K562 (cell line): Measurements from ENCODE around the gene CMIP. TPM values are rescaled to one million over a fixed set of nuclear protein-coding genes. Genes with fewer than 3 reads are reported as not detected.
A peak's percentile ranks its signal among the peaks of the same experiment; 100 is the strongest.

Experiments used
- ATAC-seq: fragments of 200-7000 bp; cut with Tn5 transposase; 3 replicates; pipeline ENCODE4 v1.9.1; 2020; ENCODE audit warnings: moderate library complexity
- BruUV-seq: library from RNA; stranded (reverse); fragments of 400-500 nt; replicated peaks from 2 replicates; lab custom pipeline; 2021; lab: Mats Ljungman, UMichigan
- CTCF ChIA-PET: fragments of 300-600 bp; formaldehyde crosslinking; extraction: SDS; loops from one replicate; lab custom pipeline; 2021; ENCODE audit warnings: low intra/inter-chr PET ratio; lab: Yijun Ruan, JAX
- POLR2A ChIA-PET: fragments of 300-600, 350-650 bp; sonication (Branson Sonifier 250); formaldehyde crosslinking; extraction: SDS; loops from one replicate; lab custom pipeline; 2021; ENCODE audit warnings: antibody characterized with exemption, inconsistent platforms; lab: Yijun Ruan, JAX
- DNase-seq, 4 experiments: peaks; one replicate each; pipeline versions ENCODE4 v3.0.0 to v3.0.0-alpha.2; 2011 to 2018; ENCODE audit warnings: low spot score in 3 of 4, mixed read lengths in 3 of 4; ENCODE audit errors: extremely low read depth in 1 of 4
- FAIRE-seq: peaks from 2 replicates; lab custom pipeline; 2011; peaks lifted over from hg19 to GRCh38; lab: Jason Lieb, UNC
- H2AFZ ChIP-seq: 2 replicates; pipeline ENCODE4 v1.6.0; 2011; ENCODE audit warnings: low read depth, low read length, control low read depth, inconsistent platforms
- H3K27ac ChIP-seq: fragments of 200-600 bp; 3 replicates; pipeline ENCODE4 v1.8.0; 2011; ENCODE audit warnings: low read depth, mild to moderate bottlenecking, control low read depth, inconsistent platforms, low read length, moderate library complexity, mixed read lengths; ENCODE audit errors: extremely low read depth
- H3K27me3 ChIP-seq, 2 experiments: fragments of 300-600 bp in 1 of 2; 2 replicates in 1 of 2; 3 replicates in 1 of 2; pipeline versions ENCODE4 v1.6.0 to v1.8.0; 2011; ENCODE audit warnings: inconsistent platforms in 2 of 2, low read length in 2 of 2, mild to moderate bottlenecking in 1 of 2, mixed read lengths in 1 of 2, moderate library complexity in 1 of 2; ENCODE audit not compliant: control insufficient read depth in 2 of 2, insufficient read depth in 2 of 2
- H3K36me3 ChIP-seq: fragments of 300-600 bp; 3 replicates; pipeline ENCODE4 v1.8.0; 2011; ENCODE audit warnings: mild to moderate bottlenecking, low read length, inconsistent platforms; ENCODE audit not compliant: control insufficient read depth, insufficient read depth
- H3K4me1 ChIP-seq, 2 experiments: fragments of 200-600 bp in 1 of 2; replicated peaks in 1 of 2; 2 replicates in 1 of 2; 3 replicates in 1 of 2; pipeline versions ENCODE4 v1.5.1 to v1.8.0; 2011; ENCODE audit warnings: inconsistent platforms in 2 of 2, low read length in 2 of 2, mild to moderate bottlenecking in 1 of 2, mixed read lengths in 1 of 2, moderate library complexity in 1 of 2; ENCODE audit not compliant: control insufficient read depth in 2 of 2, insufficient read depth in 2 of 2
- H3K4me2 ChIP-seq: 2 replicates; pipeline ENCODE4 v1.6.1; 2011; ENCODE audit warnings: low read length, control low read depth, inconsistent platforms, mixed read lengths; ENCODE audit not compliant: insufficient read depth
- H3K4me3 ChIP-seq: fragments of 200-600 bp; sonication (generic), shearing (Covaris generic); 2 replicates; pipeline ENCODE4 v1.5.1; 2016; ENCODE audit warnings: control low read depth, inconsistent platforms
- H3K79me2 ChIP-seq: fragments of 200-600 bp; 3 replicates; pipeline ENCODE4 v1.8.0; 2011; ENCODE audit warnings: low read length, inconsistent platforms; ENCODE audit not compliant: control insufficient read depth, insufficient read depth
- H3K9ac ChIP-seq, 2 experiments: 2 replicates each; pipeline versions ENCODE4 v1.6.0 to v1.6.1; 2011; ENCODE audit warnings: low read depth in 2 of 2, low read length in 2 of 2, control low read depth in 1 of 2, inconsistent platforms in 1 of 2, mild to moderate bottlenecking in 1 of 2, mixed read lengths in 1 of 2; ENCODE audit not compliant: insufficient read depth in 1 of 2
- H3K9me1 ChIP-seq: one replicate; pipeline ENCODE4 v1.6.0; 2011; ENCODE audit warnings: inconsistent platforms, mild to moderate bottlenecking, low read length, moderate library complexity; ENCODE audit not compliant: control insufficient read depth, insufficient read depth
- H3K9me3 ChIP-seq: replicated peaks from 2 replicates; pipeline ENCODE4 v1.5.1; 2011; ENCODE audit warnings: low read depth, low read length, inconsistent platforms; ENCODE audit not compliant: control insufficient read depth, insufficient read depth
- H4K20me1 ChIP-seq: replicated peaks from 2 replicates; pipeline ENCODE4 v1.6.1; 2011; ENCODE audit warnings: low read length, inconsistent platforms, mixed read lengths; ENCODE audit not compliant: control insufficient read depth, insufficient read depth
- ATF1 ChIP-seq, 2 experiments: fragments of 450-650 bp in 1 of 2; IDR thresholded peaks; 2 replicates each; pipeline ENCODE4 v1.6.1; 2016; ENCODE audit warnings: missing compliant biosample characterization in 1 of 2, missing genetic modification characterization in 1 of 2
- BHLHE40 ChIP-seq: IDR thresholded peaks from 2 replicates; pipeline ENCODE4 v1.6.1; 2011; ENCODE audit warnings: low read length, improper control_type of control experiment
- CBFA2T2 ChIP-seq: fragments of 450-650 bp; conservative IDR thresholded peaks from 2 replicates; pipeline ENCODE4 v1.6.1; 2017; ENCODE audit warnings: mild to moderate bottlenecking
- ELK1 ChIP-seq: sonication (generic); formaldehyde crosslinking; IDR thresholded peaks from 2 replicates; pipeline ENCODE4 v1.8.1; 2022; ENCODE audit warnings: missing genetic modification reagents
- GABPB1 ChIP-seq: sonication (generic); formaldehyde crosslinking; IDR thresholded peaks from 2 replicates; pipeline ENCODE4 v1.8.0; 2022; ENCODE audit warnings: mild to moderate bottlenecking, missing genetic modification reagents
- KAT7 ChIP-seq: sonication (generic); formaldehyde crosslinking; IDR thresholded peaks from 2 replicates; pipeline ENCODE4 v1.8.0; 2022; ENCODE audit warnings: missing genetic modification reagents, mild to moderate bottlenecking, borderline replicate concordance
- MTA2 ChIP-seq: fragments of 450-650 bp; IDR thresholded peaks from 2 replicates; pipeline ENCODE4 v1.6.1; 2016; ENCODE audit warnings: low read depth
- MYC ChIP-seq, 2 experiments: fragments of 250-450 bp in 1 of 2; sonication (Bioruptor Pico) in 1 of 2; IDR thresholded peaks; 2 replicates each; pipeline versions ENCODE4 v1.5.1 to v1.6.1; 2012 to 2021; ENCODE audit warnings: low read depth in 2 of 2, borderline replicate concordance in 1 of 2, improper control_type of control experiment in 1 of 2, low read length in 1 of 2, mild to moderate bottlenecking in 1 of 2, moderate library complexity in 1 of 2
- NEUROD1 ChIP-seq: fragments of 150-350 bp; IDR thresholded peaks from 2 replicates; pipeline ENCODE4 v1.6.1; 2014; ENCODE audit warnings: borderline replicate concordance, low read length, low read depth; ENCODE audit not compliant: partially characterized antibody
- POLR2A ChIP-seq: fragments of 450-650 bp; conservative IDR thresholded peaks from 2 replicates; pipeline ENCODE4 v1.6.1; 2016
- POLR2B ChIP-seq: fragments of 450-650 bp; IDR thresholded peaks from 2 replicates; pipeline ENCODE4 v1.6.1; 2018; ENCODE audit warnings: low read depth; ENCODE audit not compliant: partially characterized antibody
- SRSF1 ChIP-seq: fragments of 200-400 bp; formaldehyde crosslinking; IDR thresholded peaks from 2 replicates; pipeline ENCODE4 v1.6.1; 2017; ENCODE audit warnings: mild to moderate bottlenecking, low read depth, low read length, moderate library complexity
- TBL1XR1 ChIP-seq, 2 experiments: IDR thresholded peaks; 2 replicates each; pipeline ENCODE4 v1.6.1; 2012; ENCODE audit warnings: improper control_type of control experiment in 2 of 2, low read length in 2 of 2, mild to moderate bottlenecking in 1 of 2
- TCF3 ChIP-seq: sonication (generic); formaldehyde crosslinking; IDR thresholded peaks from 2 replicates; pipeline ENCODE4 v1.4.0; 2020; ENCODE audit warnings: mild to moderate bottlenecking, missing genetic modification reagents
- ZNF175 ChIP-seq: fragments of 200-800 bp; sonication (Bioruptor generic); IDR thresholded peaks from 2 replicates; pipeline ENCODE4 v1.6.1; 2016; ENCODE audit warnings: low read depth, mild to moderate bottlenecking, missing genetic modification characterization, missing compliant biosample characterization
- ZNF511 ChIP-seq: sonication (generic); formaldehyde crosslinking; IDR thresholded peaks from 2 replicates; pipeline ENCODE4 v1.8.0; 2022; ENCODE audit warnings: mild to moderate bottlenecking, missing genetic modification reagents
- ZNF766 ChIP-seq: fragments of 200-800 bp; sonication (Bioruptor generic); conservative IDR thresholded peaks from 2 replicates; pipeline ENCODE4 v1.6.1; 2016; ENCODE audit warnings: missing genetic modification characterization, missing compliant biosample characterization
- WGBS: fragments of 100-300 bp; shearing (Covaris generic); methylation state at CpG from one replicate; pipeline ENCODE4 v1.1.6; 2016; ENCODE audit warnings: low coverage, mixed read lengths; ENCODE audit not compliant: insufficient coverage; ENCODE audit errors: missing lambda C conversion rate; 5-methylcytosine and 5-hydroxymethylcytosine counted together
- in situ Hi-C: fragments of 300-500 bp; cut with MboI; formaldehyde crosslinking; loops from 4 replicates; pipeline ENCODE4 v1.15.0; 2018; ENCODE audit warnings: inconsistent platforms, mixed read lengths
- intact Hi-C: fragments of 100-400 bp; cut with micrococcal nuclease; formaldehyde crosslinking; loops from 2 replicates; pipeline ENCODE4 v1.14.2; 2022
- polyA plus RNA-seq, 8 experiments: library from polyadenylated mRNA; depleted of rRNA in 4 of 8; stranded (reverse) in 5 of 8; unstranded in 3 of 8; fragments of >200 nt; fragmentation: Nextera tagmentation in 2 of 8; fragmentation: Illumina TruSeq in 1 of 8; extraction: Ambion mirVana in 2 of 8; extraction: Trizol in 1 of 8; gene quantifications; 2 replicates each; pipeline versions ENCODE4 v1.2.1 to v1.2.3, GENCODE V29; 2011 to 2014; ENCODE audit warnings: inconsistent platforms in 1 of 8, missing spikeins in 1 of 8
- total RNA-seq, 7 experiments: library from RNA; depleted of rRNA in 6 of 7; stranded (reverse); fragments of >200 nt in 6 of 7; fragmentation: Illumina TruSeq in 2 of 7; extraction: Trizol in 2 of 7; gene quantifications; 2 replicates each; pipeline versions ENCODE4 v1.2.1 to v1.2.3, GENCODE V29; 2011 to 2021; ENCODE audit warnings: low replicate concordance in 1 of 7

The CMIP gene
- total and polyA plus RNA-seq, 9 of the 15 experiments (the other 6 are each of a cell fraction or from before 2014, with no cell fraction given) = 0.94 to 82.5 (median 10.3) TPM

GRCh38 chr16:81634380-81635062 is 189.9 kb downstream of the CMIP start:
- no peak overlapping the region; the same call in 1 of the 2 replicates for H3K4me3 ChIP-seq
- FAIRE-seq (peak; percentile 79), DNase-seq (peak; percentile 48 to 85 (median 61)), ATAC-seq (peak; percentile 61)
- in situ Hi-C loops (no loop called here), intact Hi-C loops (loop anchor here (10.0 kb wide), 1 partner anchor 140 kb away; no protein-coding TSS in a partner anchor)
- H4K20me1 ChIP-seq = no peaks in the 10 kb centered on the region; the same call in 1 of the 2 replicates
- H3K27me3 ChIP-seq = no peaks in the 10 kb centered on the region
- WGBS = 12% methylated on average over 13 of the region's 13 CpGs
- H2AFZ ChIP-seq = no peak overlapping the region
- peak overlapping the region; percentile 79 for H3K27ac ChIP-seq
- no TSS peak for BruUV-seq
- no peaks in the 10 kb centered on the region for H3K9me3 ChIP-seq
- no peaks in the 10 kb centered on the region for H3K9me1 ChIP-seq
- H3K36me3 ChIP-seq = no peaks in the 10 kb centered on the region; the same call in 2 of the 3 replicates
- peaks cover 73% of the 10 kb centered on the region for H3K79me2 ChIP-seq
- CTCF ChIA-PET = interaction anchor here (0.6 to 1.2 kb wide), 2 partner anchors 10 to 80 kb away, joined by 3 to 5 read pairs; no protein-coding TSS in a partner anchor
- POLR2A ChIA-PET = interaction anchor here (0.7 to 1.8 kb wide), 5 partner anchors 10 to 97 kb away, joined by 3 to 14 read pairs (median 4); no protein-coding TSS in a partner anchor
- H3K4me1 ChIP-seq = peaks cover 70 to 81% of the 10 kb centered on the region in 2 experiments
- H3K9ac ChIP-seq = peak overlapping the region in 1 of 2 experiments; percentile 54; a peak in 3 of 4 replicates
- peak overlapping the region; percentile 61 for H3K4me2 ChIP-seq
- peak in 1 of 2 experiments; percentile 53; a peak in 1 of 4 replicates for TF ChIP-seq TBL1XR1 (IDR thresholded peaks at IDR 0.05; ENCODE audit: low read length in 2 of 2)
- no peak for TF ChIP-seq ATF1 (CRISPR knock-in tag; IDR thresholded peaks at IDR 0.05)
- no peak for TF ChIP-seq ATF1 (tag; IDR thresholded peaks at IDR 0.05)
- peak; percentile 82 for TF ChIP-seq CBFA2T2
- peak; percentile 66 for TF ChIP-seq KAT7 (CRISPR knock-in tag)
- TF ChIP-seq ZNF766 = peak; percentile 82
- 0 out of 2 replicates have a peak, but pooled peaks have one; percentile 21 for TF ChIP-seq ZNF511 (CRISPR knock-in tag)
- no peak for TF ChIP-seq SRSF1
- no peak for TF ChIP-seq POLR2A
- no peak for TF ChIP-seq ELK1 (CRISPR knock-in tag)
- TF ChIP-seq GABPB1 (CRISPR knock-in tag) = no peak; the same call in 1 of the 2 replicates
- peak; percentile 68 for TF ChIP-seq MTA2
- peak; percentile 64 for TF ChIP-seq ZNF175
- no peak for TF ChIP-seq POLR2B
- peak; percentile 29; the same call in 1 of the 2 replicates for TF ChIP-seq MYC (IDR thresholded peaks at IDR 0.05; ENCODE audit: low read depth, low read length)
- no peak for TF ChIP-seq MYC (CRISPR knock-in tag; IDR thresholded peaks at IDR 0.05; ENCODE audit: borderline replicate concordance, low read depth)
- TF ChIP-seq TCF3 (CRISPR knock-in tag) = peak; percentile 93
- TF ChIP-seq BHLHE40 = peak; percentile 5; the same call in 1 of the 2 replicates
- TF ChIP-seq NEUROD1 = peak; percentile 24
